Inflammatory macrophage treated with lipopolysaccharide for 1 hour (primary cell): Measurements from ENCODE around the gene ZNF320.
"Not testable (repeated sequence)": the region's sequence is repeated elsewhere in the genome, so short reads cannot be mapped to it uniquely, and the experiment has no call there.

ENCODE experiments used
- DNase-seq, 2 donors: peaks; one replicate each; pipeline ENCODE4 v3.0.0-alpha.2; 2020 to 2022

Gene ZNF320

GRCh38 chr19:52897138-52897935, at the start of gene ZNF320:
Gene ZNF320 (minus strand): TSS chr19:52897635. CDS start chr19:52890255, 7,380 bp downstream.
- peak; percentile 95 to 96 for DNase-seq

- DNase-seq = no peak
These were observed 49.2 kb upstream of the ZNF320 start for GRCh38 chr19:52946322-52947310.

DNA sequence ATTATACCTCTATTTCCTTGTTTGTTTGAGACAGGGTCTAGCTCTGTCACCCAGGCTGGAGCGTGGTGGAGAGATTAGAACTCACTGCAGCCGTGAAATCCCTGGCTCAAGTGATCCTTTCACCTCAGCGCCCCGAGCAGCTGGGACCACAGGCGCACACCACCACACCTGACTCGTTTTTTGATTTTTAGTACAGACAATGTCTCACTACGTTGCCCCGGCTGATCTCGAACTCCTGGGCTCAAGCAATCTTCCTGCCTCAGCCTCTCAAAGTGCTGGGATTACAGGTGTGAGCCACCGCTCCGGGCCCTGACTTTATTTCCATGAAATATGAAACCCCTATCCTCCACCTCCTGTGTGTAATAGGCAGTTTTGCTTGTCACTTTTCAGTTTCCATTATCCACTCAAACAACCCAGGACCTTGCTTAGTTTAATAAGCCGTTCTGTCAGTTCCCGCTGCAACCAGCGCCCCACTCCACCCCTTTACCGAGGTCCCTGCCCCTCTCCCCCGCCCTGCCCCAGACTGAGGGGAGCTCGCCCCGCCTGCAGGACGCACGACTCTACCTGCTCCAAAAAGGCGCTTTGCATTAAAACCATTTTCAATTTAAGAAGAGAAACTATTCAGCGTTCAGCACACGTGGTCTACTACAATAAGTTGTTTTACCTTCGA, 48.4 kb upstream of the ZNF320 start:
- DNase-seq = no peak

DNA sequence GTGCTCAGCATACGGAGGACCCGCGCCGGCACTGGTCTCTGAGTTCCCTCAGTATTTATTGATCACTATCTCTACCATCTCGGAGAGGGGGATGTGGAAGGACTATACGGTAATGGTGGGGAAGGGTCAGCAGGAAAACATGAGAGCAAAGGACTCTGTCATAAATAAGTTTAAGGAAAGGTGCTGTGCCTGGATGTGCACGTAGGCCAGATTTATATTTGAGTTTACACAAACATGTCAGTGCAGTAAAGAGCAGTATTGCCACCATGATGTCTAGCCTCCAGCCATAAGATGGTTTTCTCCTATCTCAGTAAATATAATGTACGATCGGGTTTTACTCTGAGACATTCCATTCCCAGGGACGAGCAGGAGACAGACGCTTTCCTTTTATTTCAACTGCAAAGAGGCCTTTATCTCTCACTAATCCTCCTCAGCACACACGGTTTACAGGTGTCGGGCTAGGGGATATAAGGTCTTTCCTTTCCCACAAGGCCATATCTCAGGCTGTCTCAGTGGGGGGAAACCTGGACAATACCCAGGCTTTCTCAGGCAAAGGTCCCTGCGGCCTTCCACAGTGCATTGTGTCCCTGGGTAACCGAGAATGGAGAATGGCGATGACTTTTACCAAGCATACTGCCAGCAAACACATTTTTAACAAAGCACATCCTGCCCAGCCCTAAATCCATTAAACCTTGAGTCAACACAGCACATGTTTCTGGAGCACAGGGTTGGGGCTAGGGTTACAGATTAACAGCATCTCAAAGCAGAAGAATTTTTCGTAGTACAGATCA, 47.5 kb upstream of the ZNF320 start:
- not testable (repeated sequence) for DNase-seq

GRCh38 chr19:52943884-52944643, 46.6 kb upstream of the ZNF320 start:
- DNase-seq = no peak

DNA sequence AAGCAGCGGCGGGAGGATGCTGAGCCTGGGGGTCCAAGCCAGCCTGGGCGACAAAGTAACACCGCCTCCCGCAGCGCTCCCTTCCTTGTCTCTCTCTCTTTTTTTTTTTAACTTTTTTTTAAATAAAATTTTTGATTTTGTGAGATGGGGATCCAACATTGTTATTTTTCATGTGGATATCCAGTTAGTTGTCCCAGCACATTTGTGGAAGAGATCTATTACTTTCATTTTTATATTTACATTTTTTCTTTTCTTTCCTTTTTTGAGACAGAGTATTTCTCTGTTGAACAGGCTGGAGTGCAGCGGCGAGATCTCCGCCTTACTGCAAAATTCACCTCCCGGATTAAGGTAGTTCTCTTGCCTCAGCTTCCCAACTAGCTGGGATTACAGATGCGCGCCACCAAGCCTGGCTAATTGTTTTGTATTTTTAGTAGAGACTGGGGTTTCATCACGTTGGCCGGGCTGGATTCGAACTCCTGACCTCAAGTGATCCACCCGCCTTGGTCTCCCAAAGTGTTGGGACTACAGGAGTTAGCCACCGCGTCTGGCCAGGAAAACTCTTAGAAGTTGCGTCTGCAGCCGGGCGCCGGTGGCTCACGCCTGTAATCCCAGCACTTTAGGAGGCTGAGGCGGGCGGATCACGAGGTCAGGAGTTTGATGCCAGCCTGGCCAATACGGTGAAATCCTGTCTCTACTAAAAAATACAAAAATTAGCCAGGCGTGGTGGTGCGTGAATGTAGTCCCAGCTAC, 45.9 kb upstream of the ZNF320 start:
- DNase-seq = no peak

- peak; percentile 88 to 94 for DNase-seq
These were observed 45.1 kb upstream of the ZNF320 start for GRCh38 chr19:52942386-52943133.

DNA sequence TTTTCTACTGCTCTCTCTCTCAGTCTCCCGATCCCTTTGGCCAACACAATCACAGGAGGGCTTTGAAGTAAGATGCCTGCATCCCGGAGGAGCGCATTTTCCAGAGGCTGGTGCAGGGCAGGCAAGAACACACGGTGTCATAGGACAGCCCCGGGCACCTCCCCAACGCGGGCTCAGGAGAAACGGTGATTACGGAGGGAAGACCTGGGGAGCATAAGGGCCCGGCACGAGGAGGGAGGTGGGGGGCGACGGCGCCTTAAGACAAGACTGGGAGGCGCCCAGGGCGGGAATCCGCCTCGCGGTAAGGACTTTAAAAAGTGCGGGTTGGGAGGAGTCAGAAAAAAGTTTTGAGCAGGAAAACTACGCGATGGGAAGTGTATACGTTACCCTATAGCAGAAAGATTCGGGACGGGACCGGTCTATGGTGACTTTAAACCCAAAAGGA, 44.5 kb upstream of the ZNF320 start:
- peak; percentile 5 to 28 for DNase-seq

DNA sequence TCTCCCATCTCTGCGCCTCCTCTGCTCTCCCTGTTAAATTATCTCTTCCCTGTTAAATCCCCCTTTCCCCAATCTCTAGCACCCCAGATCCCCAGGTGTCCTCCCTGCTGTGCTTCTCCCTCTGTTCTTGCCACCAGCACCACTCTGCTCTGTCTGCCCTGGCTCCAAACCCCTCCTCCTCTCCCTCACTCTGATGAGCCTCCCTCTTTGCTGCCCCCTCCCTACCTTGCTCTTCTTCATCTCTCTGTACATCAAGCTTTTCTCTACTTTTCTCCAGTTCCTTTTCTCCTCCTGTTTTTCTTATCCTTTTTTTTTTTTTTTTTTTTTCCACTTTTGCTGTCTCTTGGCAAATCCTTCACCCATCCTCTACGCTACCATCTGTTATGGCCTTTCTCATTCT, 44.1 kb upstream of the ZNF320 start:
- DNase-seq = not testable (repeated sequence)

DNA sequence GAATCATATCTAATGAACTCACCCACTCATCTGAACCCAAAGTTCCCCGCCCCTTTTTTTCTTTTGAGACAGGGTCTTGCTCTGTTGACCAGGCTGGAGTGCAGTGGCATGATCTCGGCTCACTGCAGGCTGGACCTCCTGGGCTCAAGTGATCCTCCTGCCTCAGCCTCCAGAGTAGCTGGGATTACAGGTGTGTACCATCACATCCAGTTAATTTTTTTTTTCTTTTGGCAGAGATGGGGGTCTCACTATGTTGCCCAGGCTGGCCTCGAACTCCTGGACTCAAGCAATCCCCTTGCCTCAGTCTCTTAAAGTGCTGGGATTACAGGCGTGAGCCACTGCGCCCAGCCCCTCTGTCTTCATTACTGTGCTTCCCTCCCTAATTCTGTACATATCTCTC, 43.5 kb upstream of the ZNF320 start:
- DNase-seq = not testable (repeated sequence)

- no peak for DNase-seq
These were observed 41.3 kb upstream of the ZNF320 start for GRCh38 chr19:52938761-52939160.

- DNase-seq = no peak
These were observed 39.5 kb upstream of the ZNF320 start for GRCh38 chr19:52936954-52937325.

DNA sequence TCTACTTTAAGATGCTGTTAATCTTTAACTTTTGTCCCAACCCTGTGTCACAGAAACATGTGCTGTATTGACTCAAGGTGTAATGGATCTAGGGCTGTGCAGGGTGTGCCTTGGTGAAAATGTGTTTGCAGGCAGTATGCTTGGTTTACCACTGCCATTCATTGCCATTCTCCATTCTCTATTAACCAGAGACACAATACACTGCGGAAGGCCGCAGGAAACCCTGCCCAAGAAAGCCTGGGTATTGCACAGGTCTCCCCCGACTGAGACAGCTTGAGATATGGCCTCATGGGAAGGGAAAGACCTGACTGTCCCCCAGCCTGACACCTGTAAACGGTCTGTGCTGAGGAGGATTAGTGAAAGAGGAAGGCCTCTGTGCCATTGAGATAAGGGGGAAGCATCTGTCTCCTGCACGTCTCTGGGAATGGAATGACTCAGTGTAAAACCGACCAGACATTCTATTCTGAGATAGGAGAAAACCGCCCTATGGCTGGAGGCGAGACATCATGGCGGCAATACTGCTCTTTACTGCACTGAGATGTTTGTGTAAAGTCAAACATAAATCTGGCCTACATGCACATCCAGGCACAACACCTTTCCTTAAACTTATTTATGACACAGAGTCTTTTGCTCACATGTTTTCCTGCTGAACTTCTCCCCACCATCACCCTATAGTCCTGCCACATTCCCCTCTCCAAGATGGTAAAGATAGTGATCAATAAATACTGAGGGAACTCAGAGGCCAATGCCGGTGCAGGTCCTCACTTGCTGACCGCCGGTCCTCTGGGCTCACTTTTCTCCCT, 38.9 kb upstream of the ZNF320 start:
- peak in 1 of 2 donors; percentile 15 for DNase-seq

DNA sequence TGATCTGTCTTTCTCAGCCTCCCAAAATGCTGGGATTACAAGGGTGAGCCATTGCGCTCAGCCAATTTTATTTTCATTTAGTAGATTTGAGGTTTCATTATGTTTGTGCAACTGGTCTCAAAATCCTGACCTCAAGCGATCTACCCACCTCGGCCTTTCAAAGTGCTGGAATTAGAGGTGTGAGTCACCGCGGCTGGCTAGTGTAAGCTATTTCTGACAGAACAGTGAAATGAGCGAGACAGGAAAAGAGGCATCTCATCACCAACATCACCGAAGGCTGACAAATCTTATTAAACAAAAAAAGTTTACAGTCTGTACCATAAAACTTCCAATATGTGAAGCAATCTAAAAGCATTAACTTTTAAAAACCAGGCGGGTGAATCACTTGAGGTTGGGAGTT, 38.0 kb upstream of the ZNF320 start:
- DNase-seq = peak in 1 of 2 donors; percentile 35

- DNase-seq = peak in 1 of 2 donors; percentile 19
These were observed 27.2 kb upstream of the ZNF320 start for GRCh38 chr19:52924641-52925040.

- DNase-seq = peak; percentile 86 to 94
These were observed 26.6 kb upstream of the ZNF320 start for GRCh38 chr19:52923778-52924593.

- DNase-seq = peak; percentile 83 to 95
These were observed 25.7 kb upstream of the ZNF320 start, which contains the start of gene ZNF888 for GRCh38 chr19:52922841-52923777. Gene ZNF888 (minus strand): TSS chr19:52923428. CDS start chr19:52917873, 5,555 bp downstream.
